RKO (cell line): ENCODE measurements around the gene GRIP2.

Source experiments
- DNase-seq: peaks from one replicate; pipeline ENCODE4 v3.0.0-alpha.2; 2016; ENCODE audit warnings: low spot score

The GRIP2 gene

GRCh38 chr3:14451844-14452739 is 88.0 kb downstream of the GRIP2 start:
- DNase-seq: no peak

- DNase-seq: no peak
These were observed 89.1 kb downstream of the GRIP2 start for GRCh38 chr3:14450922-14451606.

GRCh38 chr3:14450506-14450905 is 89.6 kb downstream of the GRIP2 start:
- no peak for DNase-seq

GRCh38 chr3:14448756-14449727 is 91.1 kb downstream of the GRIP2 start:
- DNase-seq: no peak

- no peak for DNase-seq
These were observed 92.1 kb downstream of the GRIP2 start for GRCh38 chr3:14448063-14448462.

GRCh38 chr3:14446988-14447570 is 93.1 kb downstream of the GRIP2 start:
- DNase-seq: no peak

GRCh38 chr3:14445773-14446172 is 94.4 kb downstream of the GRIP2 start:
- DNase-seq: no peak

- DNase-seq: no peak
These were observed 95.8 kb downstream of the GRIP2 start for GRCh38 chr3:14444380-14444779.

- DNase-seq: no peak
These were observed 98.2 kb downstream of the GRIP2 start for GRCh38 chr3:14441920-14442300.

GRCh38 chr3:14441240-14441919 is 98.8 kb downstream of the GRIP2 start:
- DNase-seq: no peak

GRCh38 chr3:14440531-14441239 is 99.5 kb downstream of the GRIP2 start:
- no peak for DNase-seq

GRCh38 chr3:14440168-14440518 is 100.0 kb downstream of the GRIP2 start:
- no peak for DNase-seq

- DNase-seq: no peak
These were observed 100.5 kb downstream of the GRIP2 start for GRCh38 chr3:14439501-14440167.
